HL-60 (cell line): ENCODE data around the gene PMEPA1.

ENCODE experiments used
- CTCF ChIP-seq: IDR thresholded peaks from one replicate; pipeline ENCODE4 v1.5.1; 2011; ENCODE audit warnings: low read length, control low read depth, inconsistent platforms; ENCODE audit not compliant: insufficient read depth
- POLR2AphosphoS5 ChIP-seq: IDR thresholded peaks from 2 replicates; pipeline ENCODE4 v1.6.1; 2012; ENCODE audit warnings: low read depth
- REST ChIP-seq: IDR thresholded peaks from 2 replicates; pipeline ENCODE4 v1.6.1; 2012; ENCODE audit warnings: low read depth; ENCODE audit not compliant: insufficient replicate concordance

GRCh38 chr20:57605045-57605444 is 104.8 kb downstream of the PMEPA1 start:
- TF ChIP-seq CTCF (no peak), POLR2AphosphoS5 (no peak), REST (no peak)
